Measurements from ENCODE around the gene TSPAN12.

GRCh38 chr7:120843109-120843508 is 14.8 kb downstream of the TSPAN12 start:
- TF ChIP-seq, protein P1, sequence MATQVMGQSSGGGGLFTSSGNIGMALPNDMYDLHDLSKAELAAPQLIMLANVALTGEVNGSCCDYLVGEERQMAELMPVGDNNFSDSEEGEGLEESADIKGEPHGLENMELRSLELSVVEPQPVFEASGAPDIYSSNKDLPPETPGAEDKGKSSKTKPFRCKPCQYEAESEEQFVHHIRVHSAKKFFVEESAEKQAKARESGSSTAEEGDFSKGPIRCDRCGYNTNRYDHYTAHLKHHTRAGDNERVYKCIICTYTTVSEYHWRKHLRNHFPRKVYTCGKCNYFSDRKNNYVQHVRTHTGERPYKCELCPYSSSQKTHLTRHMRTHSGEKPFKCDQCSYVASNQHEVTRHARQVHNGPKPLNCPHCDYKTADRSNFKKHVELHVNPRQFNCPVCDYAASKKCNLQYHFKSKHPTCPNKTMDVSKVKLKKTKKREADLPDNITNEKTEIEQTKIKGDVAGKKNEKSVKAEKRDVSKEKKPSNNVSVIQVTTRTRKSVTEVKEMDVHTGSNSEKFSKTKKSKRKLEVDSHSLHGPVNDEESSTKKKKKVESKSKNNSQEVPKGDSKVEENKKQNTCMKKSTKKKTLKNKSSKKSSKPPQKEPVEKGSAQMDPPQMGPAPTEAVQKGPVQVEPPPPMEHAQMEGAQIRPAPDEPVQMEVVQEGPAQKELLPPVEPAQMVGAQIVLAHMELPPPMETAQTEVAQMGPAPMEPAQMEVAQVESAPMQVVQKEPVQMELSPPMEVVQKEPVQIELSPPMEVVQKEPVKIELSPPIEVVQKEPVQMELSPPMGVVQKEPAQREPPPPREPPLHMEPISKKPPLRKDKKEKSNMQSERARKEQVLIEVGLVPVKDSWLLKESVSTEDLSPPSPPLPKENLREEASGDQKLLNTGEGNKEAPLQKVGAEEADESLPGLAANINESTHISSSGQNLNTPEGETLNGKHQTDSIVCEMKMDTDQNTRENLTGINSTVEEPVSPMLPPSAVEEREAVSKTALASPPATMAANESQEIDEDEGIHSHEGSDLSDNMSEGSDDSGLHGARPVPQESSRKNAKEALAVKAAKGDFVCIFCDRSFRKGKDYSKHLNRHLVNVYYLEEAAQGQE (IDR thresholded peaks at IDR 0.05; ENCODE audit: borderline replicate concordance), result no peak
- TF ChIP-seq EP300 (conservative IDR thresholded peaks at IDR 0.05; ENCODE audit: poor library complexity, severe bottlenecking), result no peak
- TF ChIP-seq, protein P2, sequence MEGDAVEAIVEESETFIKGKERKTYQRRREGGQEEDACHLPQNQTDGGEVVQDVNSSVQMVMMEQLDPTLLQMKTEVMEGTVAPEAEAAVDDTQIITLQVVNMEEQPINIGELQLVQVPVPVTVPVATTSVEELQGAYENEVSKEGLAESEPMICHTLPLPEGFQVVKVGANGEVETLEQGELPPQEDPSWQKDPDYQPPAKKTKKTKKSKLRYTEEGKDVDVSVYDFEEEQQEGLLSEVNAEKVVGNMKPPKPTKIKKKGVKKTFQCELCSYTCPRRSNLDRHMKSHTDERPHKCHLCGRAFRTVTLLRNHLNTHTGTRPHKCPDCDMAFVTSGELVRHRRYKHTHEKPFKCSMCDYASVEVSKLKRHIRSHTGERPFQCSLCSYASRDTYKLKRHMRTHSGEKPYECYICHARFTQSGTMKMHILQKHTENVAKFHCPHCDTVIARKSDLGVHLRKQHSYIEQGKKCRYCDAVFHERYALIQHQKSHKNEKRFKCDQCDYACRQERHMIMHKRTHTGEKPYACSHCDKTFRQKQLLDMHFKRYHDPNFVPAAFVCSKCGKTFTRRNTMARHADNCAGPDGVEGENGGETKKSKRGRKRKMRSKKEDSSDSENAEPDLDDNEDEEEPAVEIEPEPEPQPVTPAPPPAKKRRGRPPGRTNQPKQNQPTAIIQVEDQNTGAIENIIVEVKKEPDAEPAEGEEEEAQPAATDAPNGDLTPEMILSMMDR (IDR thresholded peaks at IDR 0.05; ENCODE audit: poor library complexity, severe bottlenecking), result no peak
